GM19240 (cell line): ENCODE results near the gene SMC2.

Experiments
- DNase-seq: peaks from one replicate; pipeline ENCODE4 v3.0.0; 2011; ENCODE audit warnings: low spot score; ENCODE audit not compliant: insufficient read length

Gene SMC2

GRCh38 chr9:104104360-104104759 lies 10.3 kb downstream of the SMC2 start:
- DNase-seq = no peak

- DNase-seq = no peak
Measured at GRCh38 chr9:104107799-104108198, 13.7 kb downstream of the SMC2 start.

- DNase-seq = no peak
Measured at GRCh38 chr9:104108315-104108714, 14.2 kb downstream of the SMC2 start.

- no peak for DNase-seq
Measured at GRCh38 chr9:104110509-104110908, 16.4 kb downstream of the SMC2 start.

- no peak for DNase-seq
Measured at GRCh38 chr9:104118916-104119315, 24.8 kb downstream of the SMC2 start.

GRCh38 chr9:104121022-104121421 lies 26.9 kb downstream of the SMC2 start:
- DNase-seq = no peak

GRCh38 chr9:104138243-104138868 lies 44.2 kb downstream of the SMC2 start:
- DNase-seq = no peak

- DNase-seq = no peak
Measured at GRCh38 chr9:104142799-104143549, 48.9 kb downstream of the SMC2 start.

- no peak for DNase-seq
Measured at GRCh38 chr9:104143550-104143910, 49.4 kb downstream of the SMC2 start.

GRCh38 chr9:104144336-104144735 lies 50.2 kb downstream of the SMC2 start:
- DNase-seq = no peak

- no peak for DNase-seq
Measured at GRCh38 chr9:104173067-104173466, 79.0 kb downstream of the SMC2 start.

- DNase-seq = no peak
Measured at GRCh38 chr9:104177003-104177611, 83.0 kb downstream of the SMC2 start.

GRCh38 chr9:104177676-104178075 lies 83.6 kb downstream of the SMC2 start:
- no peak for DNase-seq
